H9 (cell line): ENCODE data around the gene EXOSC1. TPM values are rescaled to one million over a fixed set of nuclear protein-coding genes. Genes with fewer than 3 reads are reported as not detected.

Experiments used
- DNase-seq: peaks from one replicate; pipeline ENCODE4 v3.0.0-alpha.2; 2017
- H2AFZ ChIP-seq: one replicate; pipeline ENCODE4 v1.6.1; 2013; ENCODE audit warnings: mild to moderate bottlenecking, low read length, control low read depth, moderate library complexity
- H2AK5ac ChIP-seq: 2 replicates; pipeline ENCODE4 v1.6.1; 2013; ENCODE audit warnings: low read length, control low read depth, mixed read lengths; ENCODE audit not compliant: insufficient read length
- H2BK120ac ChIP-seq: one replicate; pipeline ENCODE4 v1.6.1; 2013; ENCODE audit warnings: low read depth, mild to moderate bottlenecking, low read length, control low read depth, inconsistent platforms; ENCODE audit not compliant: poor library complexity, severe bottlenecking
- H2BK12ac ChIP-seq: 2 replicates; pipeline ENCODE4 v1.6.1; 2013; ENCODE audit warnings: low read length, control low read depth, mixed read lengths, low read depth; ENCODE audit not compliant: insufficient read length
- H2BK15ac ChIP-seq: 2 replicates; pipeline ENCODE4 v1.6.1; 2013; ENCODE audit warnings: low read depth, low read length, control low read depth
- H2BK20ac ChIP-seq: one replicate; pipeline ENCODE4 v1.6.1; 2013; ENCODE audit warnings: low read depth, mild to moderate bottlenecking, low read length, control low read depth, inconsistent platforms; ENCODE audit not compliant: poor library complexity, severe bottlenecking
- H2BK5ac ChIP-seq: 2 replicates; pipeline ENCODE4 v1.6.1; 2013; ENCODE audit warnings: low read length, control low read depth, mixed read lengths; ENCODE audit not compliant: insufficient read length
- H3K14ac ChIP-seq: 2 replicates; pipeline ENCODE4 v1.6.1; 2013; ENCODE audit warnings: low read length, control low read depth; ENCODE audit not compliant: insufficient read depth
- H3K18ac ChIP-seq: 2 replicates; pipeline ENCODE4 v1.6.1; 2013; ENCODE audit warnings: low read depth, mild to moderate bottlenecking, mixed read lengths, low read length, control low read depth; ENCODE audit not compliant: insufficient read length
- H3K23ac ChIP-seq: 2 replicates; pipeline ENCODE4 v1.6.1; 2013; ENCODE audit warnings: low read length, control low read depth, mixed read lengths, low read depth; ENCODE audit not compliant: insufficient read length
- H3K23me2 ChIP-seq: 2 replicates; pipeline ENCODE4 v1.6.1; 2013; ENCODE audit warnings: low read depth, mild to moderate bottlenecking, mixed read lengths, low read length, control low read depth; ENCODE audit not compliant: insufficient read length, poor library complexity, severe bottlenecking
- H3K27ac ChIP-seq: 2 replicates; pipeline ENCODE4 v1.5.1; 2013; ENCODE audit warnings: low read length, control low read depth, mixed read lengths, low read depth; ENCODE audit not compliant: insufficient read length
- H3K27me3 ChIP-seq: 2 replicates; pipeline ENCODE4 v1.6.1; 2013; ENCODE audit warnings: low read length, control low read depth, inconsistent platforms; ENCODE audit not compliant: insufficient read depth
- H3K4ac ChIP-seq: 2 replicates; pipeline ENCODE4 v1.6.1; 2013; ENCODE audit warnings: low read depth, mild to moderate bottlenecking, control low read depth, inconsistent platforms, low read length, moderate library complexity
- H3K4me1 ChIP-seq: 2 replicates; pipeline ENCODE4 v1.6.1; 2013; ENCODE audit warnings: low read length, control low read depth, inconsistent platforms; ENCODE audit not compliant: insufficient read depth
- H3K4me2 ChIP-seq: 2 replicates; pipeline ENCODE4 v1.6.1; 2013; ENCODE audit warnings: low read length, control low read depth, mixed read lengths; ENCODE audit not compliant: insufficient read length, insufficient read depth
- H3K56ac ChIP-seq: 2 replicates; pipeline ENCODE4 v1.6.1; 2013; ENCODE audit warnings: low read depth, mild to moderate bottlenecking, mixed read lengths, low read length, control low read depth; ENCODE audit not compliant: insufficient read length
- H3K79me1 ChIP-seq: 2 replicates; pipeline ENCODE4 v1.6.1; 2013; ENCODE audit warnings: low read depth, mild to moderate bottlenecking, moderate library complexity, low read length, control low read depth, inconsistent platforms; ENCODE audit not compliant: insufficient read depth, poor library complexity, severe bottlenecking
- H3K79me2 ChIP-seq: 2 replicates; pipeline ENCODE4 v1.6.1; 2013; ENCODE audit warnings: low read length, control low read depth, inconsistent platforms; ENCODE audit not compliant: insufficient read depth
- H3K9ac ChIP-seq: 2 replicates; pipeline ENCODE4 v1.6.1; 2013; ENCODE audit warnings: low read length, control low read depth, mixed read lengths; ENCODE audit not compliant: insufficient read length; ENCODE audit errors: extremely low read depth
- H3K9me3 ChIP-seq: one replicate; pipeline ENCODE4 v1.6.1; 2013; ENCODE audit warnings: low read depth, low read length, inconsistent platforms; ENCODE audit not compliant: control insufficient read depth
- H3T11ph ChIP-seq: one replicate; pipeline ENCODE4 v1.6.1; 2013; ENCODE audit warnings: mild to moderate bottlenecking, low read length, control low read depth, inconsistent platforms
- H4K20me1 ChIP-seq: one replicate; pipeline ENCODE4 v1.6.1; 2013; ENCODE audit not compliant: control insufficient read depth, insufficient read length, insufficient read depth
- H4K5ac ChIP-seq: 2 replicates; pipeline ENCODE4 v1.6.1; 2013; ENCODE audit warnings: low read depth, mild to moderate bottlenecking, mixed read lengths, low read length, control low read depth; ENCODE audit not compliant: insufficient read length
- H4K8ac ChIP-seq: replicated peaks from 2 replicates; pipeline ENCODE4 v1.6.1; 2013; ENCODE audit warnings: low read length, control low read depth, mixed read lengths, low read depth; ENCODE audit not compliant: insufficient read length
- H4K91ac ChIP-seq: 2 replicates; pipeline ENCODE4 v1.6.1; 2013; ENCODE audit warnings: low read depth, mild to moderate bottlenecking, moderate library complexity, mixed read lengths, low read length, control low read depth; ENCODE audit not compliant: insufficient read length
- H3K27ac Mint-ChIP-seq, 3 experiments: 2 replicates in 2 of 3; 3 replicates in 1 of 3; pipeline ENCODE4 v1.8.0; 2020 to 2021; ENCODE audit warnings: mixed read lengths in 3 of 3, mild to moderate bottlenecking in 1 of 3, moderate library complexity in 1 of 3
- H3K27me3 Mint-ChIP-seq: 2 replicates; pipeline ENCODE4 v1.8.0; 2021; ENCODE audit warnings: low read depth, mild to moderate bottlenecking, moderate library complexity, mixed read lengths
- H3K36me3 Mint-ChIP-seq, 3 experiments: 2 replicates in 2 of 3; 3 replicates in 1 of 3; pipeline ENCODE4 v1.8.0; 2020 to 2021; ENCODE audit warnings: low read depth in 3 of 3, mixed read lengths in 3 of 3; ENCODE audit not compliant: insufficient read depth in 1 of 3
- H3K4me1 Mint-ChIP-seq, 2 experiments: 2 replicates each; pipeline ENCODE4 v1.8.0; 2020; ENCODE audit warnings: mixed read lengths in 2 of 2
- H3K4me3 Mint-ChIP-seq, 2 experiments: 2 replicates in 1 of 2; 3 replicates in 1 of 2; pipeline ENCODE4 v1.8.0; 2020 to 2021; ENCODE audit warnings: mild to moderate bottlenecking in 2 of 2, mixed read lengths in 2 of 2, moderate library complexity in 1 of 2
- H3K9me3 Mint-ChIP-seq, 2 experiments: 2 replicates in 1 of 2; 3 replicates in 1 of 2; pipeline ENCODE4 v1.8.0; 2020; ENCODE audit warnings: mild to moderate bottlenecking in 2 of 2, mixed read lengths in 2 of 2, moderate library complexity in 1 of 2
- CTCF ChIP-seq: fragments of 200-600 bp; sonication (generic); conservative IDR thresholded peaks from 3 replicates; pipeline ENCODE4 v1.8.0; 2021; ENCODE audit warnings: antibody characterized with exemption, mild to moderate bottlenecking
- WGBS: extraction: QIAGEN DNeasy Blood & Tissue Kit; methylation state at CpG from one replicate; pipeline ENCODE4 v1.1.7; 2013; ENCODE audit warnings: missing lambda C conversion rate, low lambda C conversion rate, mixed read lengths; ENCODE audit not compliant: insufficient read length; ENCODE audit errors: extremely low coverage; 5-methylcytosine and 5-hydroxymethylcytosine counted together
- total RNA-seq: library from RNA; stranded (reverse); gene quantifications from 2 replicates; pipeline ENCODE4 v1.2.1, GENCODE V29; 2021

EXOSC1 gene
- total RNA-seq, 1 experiment from 2014 or later: 66.4 TPM

GRCh38 chr10:97452352-97452751 is 6.5 kb upstream of the EXOSC1 start:
- peaks cover 3% of the 10 kb centered on the region; the same call in 1 of the 2 replicates for H3K79me2 ChIP-seq
- H3K9ac ChIP-seq: no peak overlapping the region
- Mint-ChIP-seq H3K4me3 (no peak overlapping the region), H3K27me3 (no peaks in the 10 kb centered on the region; the same call in 1 of the 2 replicates), H3K27ac (no peak overlapping the region; a peak in 3 of 7 replicates), H3K36me3 (peaks cover 25 to 67% (median 67%) of the 10 kb centered on the region in 3 experiments; a peak in 6 of 7 replicates), H3K9me3 (no peaks in the 10 kb centered on the region), H3K4me1 (peaks cover 2 to 7% of the 10 kb centered on the region in 2 experiments)
- H3K79me1 ChIP-seq: no peaks in the 10 kb centered on the region
- H2BK120ac ChIP-seq: no peak overlapping the region
- H4K91ac ChIP-seq: no peak overlapping the region
- WGBS: no CpG with 5 or more reads among the region's 6 CpGs
- DNase-seq: no peak
- no peak overlapping the region for H3K14ac ChIP-seq
- no peak for TF ChIP-seq CTCF
- H3K23me2 ChIP-seq: peaks cover under 1% of the 10 kb centered on the region
- peaks cover 2% of the 10 kb centered on the region for H4K20me1 ChIP-seq
- no peak overlapping the region for H3T11ph ChIP-seq
- no peak overlapping the region for H4K5ac ChIP-seq
- H2AK5ac ChIP-seq: no peak overlapping the region
- no peak overlapping the region for H3K4ac ChIP-seq
- H3K27me3 ChIP-seq: no peaks in the 10 kb centered on the region; the same call in 1 of the 2 replicates
- no peak overlapping the region for H3K56ac ChIP-seq
- H2BK5ac ChIP-seq: no peak overlapping the region
- no peak overlapping the region for H3K27ac ChIP-seq
- no peak overlapping the region for H2AFZ ChIP-seq
- no peak overlapping the region for H4K8ac ChIP-seq
- H2BK15ac ChIP-seq: no peak overlapping the region
- no peak overlapping the region for H2BK20ac ChIP-seq
- no peaks in the 10 kb centered on the region for H3K9me3 ChIP-seq
- no peak overlapping the region for H2BK12ac ChIP-seq
- no peak overlapping the region for H3K4me2 ChIP-seq
- H3K4me1 ChIP-seq: peaks cover under 1% of the 10 kb centered on the region; the same call in 1 of the 2 replicates
- no peak overlapping the region for H3K23ac ChIP-seq
- H3K18ac ChIP-seq: no peak overlapping the region
